Vagina (tissue), 2 donors: ENCODE results near the gene EFEMP1.

Experiments
- POLR2A ChIP-seq, 2 donors: fragments of 450-650 bp; IDR thresholded peaks; one replicate each; pipeline ENCODE4 v1.6.1; 2017; ENCODE audit warnings: antibody characterized with exemption in 2 of 2, mild to moderate bottlenecking in 2 of 2, moderate library complexity in 2 of 2
- POLR2AphosphoS5 ChIP-seq, 2 donors: sonication (generic); formaldehyde crosslinking; IDR thresholded peaks; one replicate each; pipeline ENCODE4 v1.9.0; 2017; ENCODE audit warnings: antibody characterized with exemption in 2 of 2, mild to moderate bottlenecking in 2 of 2, low read depth in 1 of 2; ENCODE audit not compliant: insufficient read depth in 1 of 2
- TF ChIP-seq, protein P1 (sequence below), 3 experiments: fragments of 450-650 bp in 2 of 3; fragments of 200-600 bp in 1 of 3; sonication (generic) in 1 of 3; IDR thresholded peaks; one replicate each; pipeline ENCODE4 v1.5.1; 2017 to 2019; ENCODE audit warnings: antibody characterized with exemption in 3 of 3, mild to moderate bottlenecking in 2 of 3, moderate library complexity in 2 of 3

DNA sequence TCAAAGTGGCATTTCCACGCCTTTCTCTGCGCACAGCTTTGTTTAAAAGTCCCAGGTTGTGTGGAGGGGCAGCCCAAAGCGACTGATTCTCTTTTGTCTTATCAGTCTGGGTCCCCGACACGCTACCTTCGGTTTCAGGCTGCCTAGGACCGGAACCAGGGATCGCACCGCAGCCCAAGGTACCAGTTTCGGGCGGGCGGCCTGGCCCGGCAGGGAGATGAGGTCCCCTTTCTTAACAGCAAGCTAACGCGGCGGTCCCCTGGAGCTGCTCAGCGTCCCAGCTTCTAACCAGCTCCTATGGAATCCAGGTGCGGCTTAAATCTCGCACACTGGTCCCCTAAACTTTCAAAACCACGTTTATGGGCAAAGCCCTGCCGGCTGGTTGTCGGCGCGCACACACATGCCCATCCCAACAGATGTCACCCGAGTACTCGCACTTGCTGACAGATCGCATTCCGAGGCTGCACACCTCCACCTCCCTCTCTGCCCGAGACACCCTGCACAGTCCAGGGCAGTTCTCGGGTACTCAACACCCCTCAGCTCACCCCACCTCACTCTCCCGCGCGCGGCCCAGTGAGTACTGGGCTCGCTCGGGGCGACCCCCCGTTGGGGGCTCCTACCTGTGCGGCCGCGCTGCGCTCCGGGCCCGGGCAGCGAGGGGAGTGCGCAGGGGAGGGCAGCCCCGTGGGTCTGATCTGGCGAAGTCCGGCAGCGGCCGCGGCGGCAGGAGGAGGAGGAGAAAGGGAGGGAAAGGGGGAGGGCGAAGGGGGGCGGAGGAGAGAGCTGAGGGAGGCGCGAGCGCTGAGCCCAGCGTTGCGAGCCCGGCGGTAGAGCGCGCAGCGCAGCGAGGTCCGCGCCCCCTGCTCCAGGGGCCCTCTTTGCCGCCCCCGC lies at the start of gene EFEMP1:
- TF ChIP-seq, protein P1, sequence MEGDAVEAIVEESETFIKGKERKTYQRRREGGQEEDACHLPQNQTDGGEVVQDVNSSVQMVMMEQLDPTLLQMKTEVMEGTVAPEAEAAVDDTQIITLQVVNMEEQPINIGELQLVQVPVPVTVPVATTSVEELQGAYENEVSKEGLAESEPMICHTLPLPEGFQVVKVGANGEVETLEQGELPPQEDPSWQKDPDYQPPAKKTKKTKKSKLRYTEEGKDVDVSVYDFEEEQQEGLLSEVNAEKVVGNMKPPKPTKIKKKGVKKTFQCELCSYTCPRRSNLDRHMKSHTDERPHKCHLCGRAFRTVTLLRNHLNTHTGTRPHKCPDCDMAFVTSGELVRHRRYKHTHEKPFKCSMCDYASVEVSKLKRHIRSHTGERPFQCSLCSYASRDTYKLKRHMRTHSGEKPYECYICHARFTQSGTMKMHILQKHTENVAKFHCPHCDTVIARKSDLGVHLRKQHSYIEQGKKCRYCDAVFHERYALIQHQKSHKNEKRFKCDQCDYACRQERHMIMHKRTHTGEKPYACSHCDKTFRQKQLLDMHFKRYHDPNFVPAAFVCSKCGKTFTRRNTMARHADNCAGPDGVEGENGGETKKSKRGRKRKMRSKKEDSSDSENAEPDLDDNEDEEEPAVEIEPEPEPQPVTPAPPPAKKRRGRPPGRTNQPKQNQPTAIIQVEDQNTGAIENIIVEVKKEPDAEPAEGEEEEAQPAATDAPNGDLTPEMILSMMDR (IDR thresholded peaks at IDR 0.05) = no peak
- TF ChIP-seq POLR2A (IDR thresholded peaks at IDR 0.05) = peak in 1 of 2 donors; percentile 46
- TF ChIP-seq POLR2AphosphoS5 (IDR thresholded peaks at IDR 0.05; ENCODE audit: insufficient read depth in 1 of 2, low read depth in 1 of 2) = peak in 1 of 2 donors; percentile 92
